Measurements from ENCODE around the gene RGS14.

RGS14 gene

DNA sequence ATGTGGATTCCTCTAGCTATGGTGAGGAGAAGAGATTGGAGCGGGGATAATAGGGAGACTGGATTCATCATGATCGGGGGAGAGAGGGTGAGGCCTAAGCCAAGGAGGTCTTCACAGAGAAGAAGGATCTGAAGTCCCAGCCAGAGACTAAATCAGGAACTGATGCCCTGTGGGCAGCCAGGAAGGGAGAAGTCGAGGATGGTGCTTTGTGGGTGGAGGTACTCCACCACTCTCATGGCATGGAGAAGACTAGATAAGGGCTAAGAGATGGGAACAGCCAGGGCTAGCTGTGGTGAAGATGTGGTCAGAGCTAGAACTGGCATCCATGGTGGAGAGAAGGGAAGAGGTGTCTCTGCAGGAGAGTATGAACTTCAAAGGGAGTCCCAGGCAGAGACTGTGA lies 3.0 kb upstream of the RGS14 start:
- no peak for TF ChIP-seq CTCF (IDR thresholded peaks at IDR 0.05; ENCODE audit: low read depth, low read length, missing control alignments)
- no peak overlapping the region for H3K4me3 ChIP-seq (ENCODE audit: low read depth, low read length)
- no peak for DNase-seq (ENCODE audit: low read depth)
- in situ Hi-C loops (cut with HindIII; ENCODE audit: low sequenced_read_pairs): no loop called here

GRCh38 chr5:177355162-177355867 lies 2.4 kb upstream of the RGS14 start:
- H3K4me3 ChIP-seq (ENCODE audit: low read depth, low read length): no peak overlapping the region
- no peak for DNase-seq (ENCODE audit: low read depth)
- no peak for TF ChIP-seq CTCF (IDR thresholded peaks at IDR 0.05; ENCODE audit: low read depth, low read length, missing control alignments)
- in situ Hi-C loops (cut with HindIII; ENCODE audit: low sequenced_read_pairs): no loop called here

DNA sequence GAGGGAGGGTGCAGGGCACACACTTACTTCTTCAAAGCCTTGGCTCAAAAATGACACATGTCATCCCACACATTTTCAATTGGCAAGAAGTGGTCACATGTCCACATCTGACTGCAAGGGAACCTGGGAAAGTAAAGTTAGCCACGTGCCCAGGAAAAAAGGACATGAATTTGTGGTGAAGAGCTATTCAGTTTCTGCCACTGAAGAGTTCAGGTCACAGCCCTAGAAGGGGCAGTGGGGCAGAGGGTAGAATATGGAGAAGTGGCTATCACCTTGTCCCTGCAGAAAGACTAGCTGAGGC lies 1.9 kb upstream of the RGS14 start:
- in situ Hi-C loops (cut with HindIII; ENCODE audit: low sequenced_read_pairs): no loop called here
- DNase-seq (ENCODE audit: low read depth): no peak
- TF ChIP-seq CTCF (IDR thresholded peaks at IDR 0.05; ENCODE audit: low read depth, low read length, missing control alignments): no peak
- no peak overlapping the region for H3K4me3 ChIP-seq (ENCODE audit: low read depth, low read length)

- no peak for DNase-seq (ENCODE audit: low read depth)
- in situ Hi-C loops (cut with HindIII; ENCODE audit: low sequenced_read_pairs): no loop called here
- no peak overlapping the region for H3K4me3 ChIP-seq (ENCODE audit: low read depth, low read length)
- no peak for TF ChIP-seq CTCF (IDR thresholded peaks at IDR 0.05; ENCODE audit: low read depth, low read length, missing control alignments)
Observed at GRCh38 chr5:177356746-177357145, 978 bp upstream of the RGS14 start.

DNA sequence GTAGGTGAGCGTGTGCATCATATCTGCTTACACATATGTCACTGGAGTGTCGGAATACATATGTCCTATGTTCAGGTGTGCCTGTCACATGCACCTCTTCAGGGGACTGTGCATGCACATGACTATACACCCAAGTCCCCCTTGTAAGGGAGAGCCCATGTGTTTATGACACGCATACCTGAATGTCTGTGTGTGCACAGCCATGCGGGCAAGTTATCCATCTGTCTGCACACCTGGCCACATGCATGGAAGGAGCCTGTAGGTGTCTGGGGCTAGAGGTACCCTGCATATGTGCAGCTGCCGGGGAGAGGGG lies 622 bp upstream of the RGS14 start:
- no peak for TF ChIP-seq CTCF (IDR thresholded peaks at IDR 0.05; ENCODE audit: low read depth, low read length, missing control alignments)
- DNase-seq (ENCODE audit: low read depth): no peak
- in situ Hi-C loops (cut with HindIII; ENCODE audit: low sequenced_read_pairs): no loop called here
- no peak overlapping the region for H3K4me3 ChIP-seq (ENCODE audit: low read depth, low read length)

- TF ChIP-seq CTCF (IDR thresholded peaks at IDR 0.05; ENCODE audit: low read depth, low read length, missing control alignments): no peak
- in situ Hi-C loops (cut with HindIII; ENCODE audit: low sequenced_read_pairs): no loop called here
- no peak overlapping the region for H3K4me3 ChIP-seq (ENCODE audit: low read depth, low read length)
- DNase-seq (ENCODE audit: low read depth): no peak
Observed at GRCh38 chr5:177358370-177358819, 671 bp downstream of the RGS14 start.

GRCh38 chr5:177359451-177359851 lies 1.7 kb downstream of the RGS14 start:
- no peak for TF ChIP-seq CTCF (IDR thresholded peaks at IDR 0.05; ENCODE audit: low read depth, low read length, missing control alignments)

More at GRCh38 chr5:177359451-177359851, 1.7 kb downstream of the RGS14 start:
- in situ Hi-C loops (cut with HindIII; ENCODE audit: low sequenced_read_pairs): no loop called here
- no peak for DNase-seq (ENCODE audit: low read depth)
- no peak overlapping the region for H3K4me3 ChIP-seq (ENCODE audit: low read depth, low read length)
